HEK293 (cell line): ENCODE data around the gene CLTC.

Source experiments
- CTCF ChIA-PET: fragments of 350-600 bp; formaldehyde crosslinking; extraction: SDS; loops from one replicate; lab custom pipeline; 2021; ENCODE audit warnings: antibody characterized with exemption; lab: Yijun Ruan, JAX
- POLR2A ChIA-PET: fragments of 300-600 bp; formaldehyde crosslinking; extraction: SDS; loops from one replicate; lab custom pipeline; 2020; ENCODE audit warnings: antibody characterized with exemption, inconsistent platforms; lab: Yijun Ruan, JAX
- H3K27ac ChIP-seq: fragments of 200-500 bp; sonication (Bioruptor generic); 2 replicates; pipeline ENCODE4 v1.5.1; 2014; ENCODE audit warnings: low read depth, low read length, control low read depth, inconsistent platforms; ENCODE audit errors: extremely low read depth
- H3K36me3 ChIP-seq, 2 experiments: fragments of 200-500 bp in 1 of 2; sonication (Bioruptor generic) in 1 of 2; 1 replicate in 1 of 2; 2 replicates in 1 of 2; pipeline ENCODE4 v1.5.1; 2014 to 2017; ENCODE audit warnings: inconsistent platforms in 2 of 2, low read length in 2 of 2; ENCODE audit not compliant: control insufficient read depth in 2 of 2, insufficient read depth in 1 of 2
- H3K4me1 ChIP-seq: fragments of 200-500 bp; sonication (Bioruptor generic); 2 replicates; pipeline ENCODE4 v1.5.1; 2014; ENCODE audit warnings: mild to moderate bottlenecking, low read length, inconsistent platforms; ENCODE audit not compliant: control insufficient read depth, insufficient read depth
- H3K4me3 ChIP-seq: 2 replicates; pipeline ENCODE4 v1.5.1; 2011; ENCODE audit warnings: low read depth, mild to moderate bottlenecking, control low read depth, low read length, moderate library complexity
- H3K9me3 ChIP-seq: fragments of 200-500 bp; sonication (Bioruptor generic); 2 replicates; pipeline ENCODE4 v1.5.1; 2014; ENCODE audit warnings: low read depth, low read length, inconsistent platforms; ENCODE audit not compliant: control insufficient read depth, insufficient read depth
- ATF2 ChIP-seq: fragments of 450-650 bp; formaldehyde crosslinking; IDR thresholded peaks from 2 replicates; pipeline ENCODE4 v1.5.1; 2016; ENCODE audit warnings: missing biosample characterization, missing genetic modification characterization, low read depth
- FEZF1 ChIP-seq: fragments of 450-650 bp; formaldehyde crosslinking; IDR thresholded peaks from 2 replicates; pipeline ENCODE4 v1.5.1; 2016; ENCODE audit warnings: missing biosample characterization, missing genetic modification characterization
- GLIS1 ChIP-seq: fragments of 450-650 bp; formaldehyde crosslinking; IDR thresholded peaks from 2 replicates; pipeline ENCODE4 v1.5.1; 2016; ENCODE audit warnings: missing biosample characterization, missing genetic modification characterization
- KLF10 ChIP-seq: fragments of 450-650 bp; IDR thresholded peaks from 2 replicates; pipeline ENCODE4 v1.5.1; 2018; ENCODE audit warnings: missing biosample characterization, mild to moderate bottlenecking, missing genetic modification characterization
- KLF8 ChIP-seq: fragments of 450-650 bp; formaldehyde crosslinking; IDR thresholded peaks from 2 replicates; pipeline ENCODE4 v1.5.1; 2016; ENCODE audit warnings: missing biosample characterization, missing genetic modification characterization
- OVOL3 ChIP-seq: fragments of 450-650 bp; formaldehyde crosslinking; IDR thresholded peaks from 2 replicates; pipeline ENCODE4 v1.5.1; 2016; ENCODE audit warnings: missing biosample characterization, missing genetic modification characterization
- PRDM10 ChIP-seq: fragments of 450-650 bp; formaldehyde crosslinking; IDR thresholded peaks from 2 replicates; pipeline ENCODE4 v1.5.1; 2016; ENCODE audit warnings: missing biosample characterization, missing genetic modification characterization
- PRDM6 ChIP-seq: fragments of 450-650 bp; formaldehyde crosslinking; IDR thresholded peaks from 2 replicates; pipeline ENCODE4 v1.5.1; 2017; ENCODE audit warnings: missing biosample characterization, missing genetic modification characterization
- REPIN1 ChIP-seq: fragments of 450-650 bp; formaldehyde crosslinking; IDR thresholded peaks from 2 replicates; pipeline ENCODE4 v1.5.1; 2017; ENCODE audit warnings: missing biosample characterization, missing genetic modification characterization, low read depth
- REST ChIP-seq: fragments of 450-650 bp; formaldehyde crosslinking; IDR thresholded peaks from 2 replicates; pipeline ENCODE4 v1.5.1; 2016; ENCODE audit warnings: missing biosample characterization, missing genetic modification characterization
- SALL2 ChIP-seq: fragments of 450-650 bp; formaldehyde crosslinking; IDR thresholded peaks from 2 replicates; pipeline ENCODE4 v1.5.0; 2017; ENCODE audit warnings: missing biosample characterization, mild to moderate bottlenecking, missing genetic modification characterization, borderline replicate concordance
- SP7 ChIP-seq: fragments of 450-650 bp; formaldehyde crosslinking; IDR thresholded peaks from 2 replicates; pipeline ENCODE4 v1.5.1; 2016; ENCODE audit warnings: missing biosample characterization, missing genetic modification characterization
- ZBTB11 ChIP-seq: fragments of 450-650 bp; formaldehyde crosslinking; conservative IDR thresholded peaks from 2 replicates; pipeline ENCODE4 v1.5.1; 2016; ENCODE audit warnings: low read depth, missing biosample characterization, missing genetic modification characterization
- ZEB2 ChIP-seq: fragments of 450-650 bp; formaldehyde crosslinking; IDR thresholded peaks from 2 replicates; pipeline ENCODE4 v1.5.1; 2016; ENCODE audit warnings: missing biosample characterization, missing genetic modification characterization
- ZFP69B ChIP-seq: fragments of 450-650 bp; formaldehyde crosslinking; IDR thresholded peaks from 2 replicates; pipeline ENCODE4 v1.5.1; 2016; ENCODE audit warnings: missing biosample characterization, missing genetic modification characterization
- ZNF335 ChIP-seq: fragments of 450-650 bp; formaldehyde crosslinking; conservative IDR thresholded peaks from 2 replicates; pipeline ENCODE4 v1.5.1; 2016; ENCODE audit warnings: missing biosample characterization, missing genetic modification characterization
- ZNF37A ChIP-seq: fragments of 450-650 bp; IDR thresholded peaks from 2 replicates; pipeline ENCODE4 v1.5.1; 2018; ENCODE audit warnings: missing biosample characterization, missing genetic modification characterization
- ZNF596 ChIP-seq: fragments of 450-650 bp; IDR thresholded peaks from 2 replicates; pipeline ENCODE4 v1.5.0; 2018; ENCODE audit warnings: missing biosample characterization, mild to moderate bottlenecking, missing genetic modification characterization, moderate library complexity
- ZNF610 ChIP-seq: fragments of 450-650 bp; formaldehyde crosslinking; IDR thresholded peaks from 2 replicates; pipeline ENCODE4 v1.5.1; 2016; ENCODE audit warnings: missing biosample characterization, missing genetic modification characterization, borderline replicate concordance
- ZNF658 ChIP-seq: fragments of 450-650 bp; formaldehyde crosslinking; IDR thresholded peaks from 2 replicates; pipeline ENCODE4; 2016; ENCODE audit warnings: missing biosample characterization, missing genetic modification characterization
- ZNF670 ChIP-seq: fragments of 450-650 bp; formaldehyde crosslinking; IDR thresholded peaks from 2 replicates; pipeline ENCODE4 v1.5.1; 2016; ENCODE audit warnings: missing biosample characterization, missing genetic modification characterization, low read depth

The CLTC gene

GRCh38 chr17:59696682-59697277, 77.1 kb downstream of the CLTC start:
- CTCF ChIA-PET, result interaction anchor here (0.7 kb wide), 1 partner anchor 657 kb away, joined by 3 read pairs; no protein-coding TSS in a partner anchor
- Histone ChIP-seq H3K36me3 (peaks cover 65 to 92% of the 10 kb centered on the region in 2 experiments), H3K4me3 (no peak overlapping the region), H3K9me3 (no peaks in the 10 kb centered on the region), H3K4me1 (no peaks in the 10 kb centered on the region)
- POLR2A ChIA-PET, result no interaction called here
- TF ChIP-seq OVOL3 (tag by site-specific recombination) (no peak), ZFP69B (tag by site-specific recombination) (peak; percentile 34; the same call in 1 of the 2 replicates), ZEB2 (no peak), REPIN1 (tag by site-specific recombination) (no peak), PRDM6 (peak; percentile 24; the same call in 1 of the 2 replicates), SP7 (tag by site-specific recombination) (0 out of 2 replicates have a peak, but pooled peaks have one; percentile 13), ZNF670 (tag by site-specific recombination) (no peak), ZNF37A (no peak), ZBTB11 (tag by site-specific recombination) (no peak), GLIS1 (tag by site-specific recombination) (no peak), FEZF1 (tag by site-specific recombination) (peak; percentile 38; the same call in 1 of the 2 replicates), ZNF335 (tag by site-specific recombination) (no peak), KLF10 (tag by site-specific recombination) (no peak), ZNF596 (tag by site-specific recombination) (no peak), PRDM10 (tag by site-specific recombination) (peak; percentile 43)
- TF ChIP-seq, all 188 proteins: peak for 5
- H3K27ac ChIP-seq, result peak overlapping the region; percentile 19; the same call in 1 of the 2 replicates

GRCh38 chr17:59698143-59698542, 78.4 kb downstream of the CLTC start:
- Histone ChIP-seq H3K36me3 (peaks cover 51 to 90% of the 10 kb centered on the region in 2 experiments), H3K9me3 (no peaks in the 10 kb centered on the region), H3K4me3 (no peak overlapping the region), H3K27ac (no peak overlapping the region), H3K4me1 (no peaks in the 10 kb centered on the region)
- TF ChIP-seq KLF8 (tag by site-specific recombination) (no peak), ZNF610 (no peak), SALL2 (tag by site-specific recombination) (no peak), ZNF658 (tag by site-specific recombination) (no peak), REST (tag by site-specific recombination) (no peak), ATF2 (tag by site-specific recombination) (no peak)
- ChIA-PET CTCF (interaction anchor here (0.9 kb wide), 1 partner anchor 161 kb away, joined by 3 read pairs; no protein-coding TSS in a partner anchor), POLR2A (no interaction called here)
